ENCODE data around the gene RUNX2.

DNA sequence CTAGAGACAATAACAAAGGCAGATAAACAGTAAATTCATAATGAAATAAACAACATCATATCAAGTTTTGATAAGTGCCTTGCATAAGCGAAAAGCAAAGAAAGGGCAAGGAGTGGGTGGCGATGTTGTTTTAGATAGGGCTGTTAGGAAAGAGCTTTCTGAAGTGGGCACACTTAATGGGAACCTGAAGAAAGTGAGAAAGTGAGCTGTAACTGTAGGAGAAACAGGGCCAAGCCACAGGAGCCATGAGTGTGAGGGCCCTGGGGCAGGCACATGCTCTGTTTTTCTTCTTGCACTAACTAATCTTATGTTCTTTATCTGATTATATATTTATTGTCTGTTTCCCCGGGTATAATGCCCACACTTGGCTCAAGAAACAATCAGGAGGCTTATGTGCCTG, 243.0 kb downstream of the RUNX2 start:
- TF ChIP-seq, protein P1, sequence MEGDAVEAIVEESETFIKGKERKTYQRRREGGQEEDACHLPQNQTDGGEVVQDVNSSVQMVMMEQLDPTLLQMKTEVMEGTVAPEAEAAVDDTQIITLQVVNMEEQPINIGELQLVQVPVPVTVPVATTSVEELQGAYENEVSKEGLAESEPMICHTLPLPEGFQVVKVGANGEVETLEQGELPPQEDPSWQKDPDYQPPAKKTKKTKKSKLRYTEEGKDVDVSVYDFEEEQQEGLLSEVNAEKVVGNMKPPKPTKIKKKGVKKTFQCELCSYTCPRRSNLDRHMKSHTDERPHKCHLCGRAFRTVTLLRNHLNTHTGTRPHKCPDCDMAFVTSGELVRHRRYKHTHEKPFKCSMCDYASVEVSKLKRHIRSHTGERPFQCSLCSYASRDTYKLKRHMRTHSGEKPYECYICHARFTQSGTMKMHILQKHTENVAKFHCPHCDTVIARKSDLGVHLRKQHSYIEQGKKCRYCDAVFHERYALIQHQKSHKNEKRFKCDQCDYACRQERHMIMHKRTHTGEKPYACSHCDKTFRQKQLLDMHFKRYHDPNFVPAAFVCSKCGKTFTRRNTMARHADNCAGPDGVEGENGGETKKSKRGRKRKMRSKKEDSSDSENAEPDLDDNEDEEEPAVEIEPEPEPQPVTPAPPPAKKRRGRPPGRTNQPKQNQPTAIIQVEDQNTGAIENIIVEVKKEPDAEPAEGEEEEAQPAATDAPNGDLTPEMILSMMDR (IDR thresholded peaks at IDR 0.05): no peak
- TF ChIP-seq EP300 (IDR thresholded peaks at IDR 0.05; ENCODE audit: low read depth) (no peak), POLR2AphosphoS5 (IDR thresholded peaks at IDR 0.05) (no peak), POLR2A (IDR thresholded peaks at IDR 0.05) (no peak)
